Bronchial epithelial cell (primary cell): ENCODE data around the gene TNFAIP8L1. TPM values are rescaled to one million over a fixed set of nuclear protein-coding genes. Genes with fewer than 3 reads are reported as not detected.

Source experiments
- DNase-seq: peaks from one replicate; pipeline ENCODE4 v3.0.0-alpha.2; 2010; ENCODE audit warnings: low read depth
- FAIRE-seq: peaks from 2 replicates; lab custom pipeline; 2011; peaks lifted over from hg19 to GRCh38; lab: Jason Lieb, UNC
- H3K27me3 ChIP-seq: 2 replicates; pipeline ENCODE4 v1.5.1; 2011; ENCODE audit warnings: low read length; ENCODE audit not compliant: control insufficient read depth, insufficient read depth
- H3K36me3 ChIP-seq: 2 replicates; pipeline ENCODE4 v1.5.1; 2011; ENCODE audit warnings: low read length; ENCODE audit not compliant: control insufficient read depth, insufficient read depth
- H3K4me3 ChIP-seq: 2 replicates; pipeline ENCODE4 v1.5.1; 2011; ENCODE audit warnings: mild to moderate bottlenecking, low read depth, low read length, control low read depth
- CTCF ChIP-seq: IDR thresholded peaks from 2 replicates; pipeline ENCODE4 v1.5.1; 2011; ENCODE audit warnings: mild to moderate bottlenecking, moderate library complexity, low read length, control low read depth, inconsistent platforms; ENCODE audit not compliant: insufficient read depth, severe bottlenecking
- total RNA-seq: library from RNA; depleted of rRNA; stranded (reverse); fragments of >200 nt; gene quantifications from 2 replicates; pipeline ENCODE4 v1.2.1, GENCODE V29; 2014

The TNFAIP8L1 gene
- total RNA-seq, 1 donor from 2014 or later: 0.53 TPM

GRCh38 chr19:4692251-4693077 lies 53.1 kb downstream of the TNFAIP8L1 start:
- no peak for FAIRE-seq
- Histone ChIP-seq H3K36me3 (peaks cover 59% of the 10 kb centered on the region), H3K27me3 (no peaks in the 10 kb centered on the region), H3K4me3 (no peak overlapping the region)
- no peak for TF ChIP-seq CTCF
- no peak for DNase-seq

GRCh38 chr19:4693078-4693350 lies 53.7 kb downstream of the TNFAIP8L1 start:
- peaks cover 62% of the 10 kb centered on the region for H3K36me3 ChIP-seq
- no peak for DNase-seq

GRCh38 chr19:4693471-4694121 lies 54.3 kb downstream of the TNFAIP8L1 start:
- no peak for TF ChIP-seq CTCF
- DNase-seq (no peak), FAIRE-seq (no peak)
- Histone ChIP-seq H3K4me3 (no peak overlapping the region), H3K27me3 (no peaks in the 10 kb centered on the region), H3K36me3 (peaks cover 58% of the 10 kb centered on the region)

More at GRCh38 chr19:4693078-4693350, 53.7 kb downstream of the TNFAIP8L1 start:
- no peaks in the 10 kb centered on the region for H3K27me3 ChIP-seq
- TF ChIP-seq CTCF: no peak
- H3K4me3 ChIP-seq: no peak overlapping the region
- no peak for FAIRE-seq

GRCh38 chr19:4694211-4694987 lies 55.1 kb downstream of the TNFAIP8L1 start:
- FAIRE-seq (peak; percentile 100), DNase-seq (peak; percentile 99)
- H3K36me3 ChIP-seq: peaks cover 57% of the 10 kb centered on the region
- no peak for TF ChIP-seq CTCF
- no peak overlapping the region for H3K4me3 ChIP-seq
- H3K27me3 ChIP-seq: no peaks in the 10 kb centered on the region

- TF ChIP-seq CTCF: no peak
- peaks cover 55% of the 10 kb centered on the region for H3K36me3 ChIP-seq
- FAIRE-seq: no peak
- DNase-seq: no peak
- H3K4me3 ChIP-seq: no peak overlapping the region
- H3K27me3 ChIP-seq: no peaks in the 10 kb centered on the region
Observed at GRCh38 chr19:4695224-4695731, 56.0 kb downstream of the TNFAIP8L1 start.
